RWPE2 (cell line): ENCODE data around the gene DCST2.
A peak's percentile ranks its signal among the peaks of the same experiment; 100 is the strongest.

Source experiments
- ATAC-seq: fragments of 200-7000 bp; cut with Tn5 transposase; 3 replicates; pipeline ENCODE4 v1.9.1; 2021; ENCODE audit warnings: low read depth
- DNase-seq: peaks from one replicate; pipeline ENCODE4 v3.0.0-alpha.2; 2020; ENCODE audit warnings: low spot score
- H3K27ac ChIP-seq: fragments of 450-650 bp; 2 replicates; pipeline ENCODE4 v1.5.1; 2017; ENCODE audit warnings: mild to moderate bottlenecking; ENCODE audit not compliant: poor library complexity, severe bottlenecking
- H3K27me3 ChIP-seq: fragments of 250-450 bp; sonication (Bioruptor Pico); 2 replicates; pipeline ENCODE4 v1.5.1; 2021; ENCODE audit warnings: mild to moderate bottlenecking, moderate library complexity; ENCODE audit not compliant: insufficient read depth, poor library complexity, severe bottlenecking
- H3K36me3 ChIP-seq: fragments of 250-450 bp; sonication (Bioruptor Pico); 2 replicates; pipeline ENCODE4 v1.5.1; 2020; ENCODE audit warnings: low read depth, mild to moderate bottlenecking, moderate library complexity
- H3K4me1 ChIP-seq: fragments of 250-450 bp; sonication (Bioruptor Pico); 2 replicates; pipeline ENCODE4 v1.5.1; 2021; ENCODE audit warnings: mild to moderate bottlenecking, moderate library complexity; ENCODE audit not compliant: insufficient read depth, poor library complexity, severe bottlenecking
- H3K4me3 ChIP-seq: fragments of 250-450 bp; sonication (Bioruptor Pico); 2 replicates; pipeline ENCODE4 v1.5.1; 2021; ENCODE audit warnings: mild to moderate bottlenecking, moderate library complexity; ENCODE audit not compliant: severe bottlenecking
- H3K9me3 ChIP-seq: fragments of 250-450 bp; sonication (Bioruptor Pico); 2 replicates; pipeline ENCODE4 v1.5.1; 2021; ENCODE audit warnings: mild to moderate bottlenecking, moderate library complexity; ENCODE audit not compliant: severe bottlenecking
- CTCF ChIP-seq: fragments of 450-650 bp; IDR thresholded peaks from one replicate; pipeline ENCODE4 v1.5.1; 2017; ENCODE audit warnings: mild to moderate bottlenecking, moderate library complexity; ENCODE audit not compliant: poor library complexity, severe bottlenecking

Gene DCST2

DNA sequence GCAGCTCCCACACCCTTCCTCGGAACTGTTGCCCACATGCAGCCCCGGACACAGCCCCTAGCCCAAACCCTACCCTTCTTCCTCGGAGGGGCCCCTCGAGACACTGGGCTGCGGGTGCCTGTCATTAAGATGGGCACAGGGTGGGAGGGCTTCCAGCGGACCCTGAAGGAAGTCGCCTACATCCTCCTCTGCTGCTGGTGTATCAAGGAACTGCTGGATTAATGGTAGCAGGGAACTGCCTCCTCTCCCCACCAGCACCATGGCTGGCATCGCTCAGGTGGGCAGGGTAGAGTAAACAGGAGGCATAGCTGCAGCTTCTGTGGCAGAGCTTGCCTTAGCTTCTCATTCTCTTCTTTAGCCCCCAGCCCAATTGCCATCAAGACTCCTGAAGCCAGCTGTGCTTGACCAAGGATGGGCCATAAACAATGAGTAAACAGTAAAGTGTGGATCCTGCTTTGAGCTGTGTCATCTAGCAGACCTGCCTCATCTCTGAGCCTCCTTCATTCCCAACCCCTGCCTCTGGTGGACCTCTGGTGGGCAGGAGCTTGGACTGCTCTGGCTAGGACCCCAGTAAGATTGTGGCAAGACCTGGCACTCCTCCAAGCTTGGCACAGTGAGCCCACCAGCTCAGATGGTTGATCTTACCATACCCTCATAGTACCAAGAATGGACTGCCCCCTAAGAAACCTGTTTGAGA lies 39.9 kb downstream of the DCST2 start, which contains the start of gene LENEP:
LENEP (plus strand) TSS at position 15 of the 697 bp plus-strand sequence; CDS start at position 37, 22 bp downstream.
- Histone ChIP-seq H3K4me1 (no peaks in the 10 kb centered on the region), H3K36me3 (peaks cover 24% of the 10 kb centered on the region), H3K27me3 (no peaks in the 10 kb centered on the region), H3K9me3 (no peaks in the 10 kb centered on the region), H3K4me3 (no peak within 1 kb of the TSS), H3K27ac (peak within 1 kb of the TSS; percentile 13)
- no peak for TF ChIP-seq CTCF
- ATAC-seq: no peak; the same call in 2 of the 3 replicates
- peak; percentile 42 for DNase-seq

DNA sequence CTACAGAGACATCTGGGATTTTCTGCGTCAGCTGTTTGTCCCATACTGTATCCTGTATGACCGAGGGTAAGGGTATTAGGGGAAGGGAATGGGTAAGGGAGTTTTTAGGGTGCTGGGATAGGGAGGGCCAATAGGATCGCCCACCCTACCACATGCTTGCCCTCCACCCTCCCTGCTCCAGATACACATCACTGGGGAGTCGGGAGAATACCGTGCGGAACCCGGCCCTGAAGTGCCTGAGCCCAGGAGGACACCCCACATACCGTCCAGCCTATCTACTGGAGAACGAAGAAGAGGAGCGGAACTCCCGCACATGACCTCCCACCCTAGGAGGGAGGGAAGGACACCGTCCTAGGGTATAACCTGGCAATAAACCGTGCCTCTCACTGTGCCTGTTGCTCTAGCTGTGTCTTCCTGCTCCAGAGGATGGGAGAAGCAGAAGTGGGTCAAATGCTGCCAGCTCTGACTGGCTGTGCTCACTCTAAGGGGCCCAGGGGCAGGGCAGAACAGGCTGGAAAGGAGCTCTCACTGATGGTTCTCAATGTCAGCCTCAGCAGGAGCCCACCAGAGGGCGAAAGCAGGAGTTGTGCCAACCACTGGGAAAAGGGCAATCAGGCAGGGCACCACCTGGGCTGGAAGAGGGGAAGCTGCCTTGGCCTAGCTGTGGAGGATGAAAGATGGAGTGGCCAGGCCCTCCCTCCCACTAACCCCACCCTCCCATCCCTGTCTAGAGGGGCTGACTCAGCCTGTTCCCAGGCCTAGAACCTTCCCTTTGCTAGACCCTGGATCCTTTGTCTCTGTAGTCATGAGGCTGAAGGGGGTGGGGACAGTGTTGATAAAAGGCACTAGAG lies 40.6 kb downstream of the DCST2 start:
- peak; percentile 39 for TF ChIP-seq CTCF
- DNase-seq (peak; percentile 55), ATAC-seq (peak; percentile 61)
- Histone ChIP-seq H3K4me3 (no peak overlapping the region), H3K9me3 (no peaks in the 10 kb centered on the region), H3K36me3 (peaks cover 31% of the 10 kb centered on the region), H3K27ac (peak overlapping the region; percentile 13), H3K4me1 (no peaks in the 10 kb centered on the region), H3K27me3 (no peaks in the 10 kb centered on the region)

GRCh38 chr1:154990276-154990675 lies 43.3 kb downstream of the DCST2 start:
- ATAC-seq: no peak
- Histone ChIP-seq H3K4me1 (no peaks in the 10 kb centered on the region), H3K27me3 (no peaks in the 10 kb centered on the region), H3K9me3 (no peaks in the 10 kb centered on the region), H3K27ac (no peak overlapping the region), H3K4me3 (no peak overlapping the region), H3K36me3 (peaks cover 52% of the 10 kb centered on the region)
- TF ChIP-seq CTCF: no peak
- peak; percentile 57 for DNase-seq

- no peak for DNase-seq
- Histone ChIP-seq H3K27me3 (no peaks in the 10 kb centered on the region), H3K27ac (no peak overlapping the region), H3K9me3 (no peaks in the 10 kb centered on the region), H3K4me3 (no peak overlapping the region), H3K36me3 (peaks cover 56% of the 10 kb centered on the region), H3K4me1 (no peaks in the 10 kb centered on the region)
- no peak for ATAC-seq
- no peak for TF ChIP-seq CTCF
Observed at GRCh38 chr1:154989195-154989860, 44.3 kb downstream of the DCST2 start.
